ENCODE measurements around the gene HMGCS2.
"Not testable (repeated sequence)": the region's sequence is repeated elsewhere in the genome, so short reads cannot be mapped to it uniquely, and the experiment has no call there.

The HMGCS2 gene

DNA sequence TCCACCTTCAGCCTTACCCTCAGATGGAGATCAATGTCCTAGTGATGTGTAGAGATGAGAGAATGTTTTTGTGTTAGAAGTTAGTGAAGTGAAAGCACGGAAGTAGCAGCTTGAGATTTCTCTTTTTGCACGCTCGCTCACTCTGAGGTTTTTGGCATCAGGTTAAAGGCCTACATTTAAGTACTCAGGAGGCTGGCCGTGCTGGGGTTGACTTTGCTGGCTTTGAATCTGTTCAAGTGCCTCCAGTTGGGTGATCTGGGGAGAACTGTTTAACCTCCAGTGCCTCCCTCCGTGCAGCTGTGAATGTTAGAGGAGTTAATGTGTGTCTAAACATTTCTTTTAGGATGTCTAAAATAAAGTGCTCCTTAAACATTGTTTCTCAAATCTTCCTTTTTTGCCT is 43.1 kb downstream of the HMGCS2 start:
- DNase-seq, result no peak

DNA sequence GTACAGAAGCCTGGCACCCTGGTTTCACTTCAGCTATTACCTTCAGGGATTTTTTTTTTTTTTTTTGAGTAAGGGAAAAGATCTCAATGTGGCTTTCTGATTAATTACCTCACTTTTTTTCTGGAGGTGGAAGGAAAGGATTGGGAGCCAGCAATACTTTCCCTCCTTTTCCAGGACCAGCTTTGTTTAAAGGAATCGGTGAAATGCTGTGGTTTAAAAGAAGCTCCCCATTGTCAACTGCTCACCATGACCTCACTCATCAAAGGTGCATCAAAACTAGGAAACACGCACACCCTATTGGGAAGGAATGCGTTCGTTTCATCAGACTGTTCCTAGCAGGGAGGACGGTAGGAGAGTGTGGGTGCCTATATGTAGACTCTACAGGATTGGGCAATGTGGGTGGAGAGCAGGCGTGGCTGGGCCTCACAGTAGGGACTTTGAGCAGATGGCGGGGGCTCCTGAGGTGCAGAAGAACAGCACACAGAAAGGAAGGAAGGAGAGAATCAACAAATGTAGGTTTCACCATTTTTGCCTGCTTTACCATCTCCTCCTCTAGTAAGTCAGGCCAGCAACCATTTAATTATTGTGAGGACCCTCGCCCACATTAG is 44.0 kb downstream of the HMGCS2 start:
- DNase-seq, result no peak

DNA sequence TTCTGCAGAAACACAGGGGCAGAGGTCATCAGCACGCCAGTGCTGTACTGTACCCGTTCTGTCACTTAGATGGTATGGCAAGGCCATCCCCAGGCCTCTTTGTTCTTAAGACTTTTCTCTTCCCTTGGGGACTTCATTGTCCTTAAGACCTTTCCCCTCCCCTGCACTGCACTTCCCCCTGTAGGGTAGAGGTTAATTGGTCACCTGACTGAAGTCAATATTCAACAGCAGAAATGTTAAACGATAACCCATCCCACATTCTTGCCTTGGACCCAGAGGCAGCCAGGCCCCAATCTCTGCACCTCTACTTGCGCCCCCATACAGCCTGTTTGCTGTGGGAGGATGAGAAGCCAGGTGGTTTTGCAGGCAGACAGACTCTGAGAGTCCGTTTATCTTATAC is 46.8 kb downstream of the HMGCS2 start:
- no peak for DNase-seq

DNA sequence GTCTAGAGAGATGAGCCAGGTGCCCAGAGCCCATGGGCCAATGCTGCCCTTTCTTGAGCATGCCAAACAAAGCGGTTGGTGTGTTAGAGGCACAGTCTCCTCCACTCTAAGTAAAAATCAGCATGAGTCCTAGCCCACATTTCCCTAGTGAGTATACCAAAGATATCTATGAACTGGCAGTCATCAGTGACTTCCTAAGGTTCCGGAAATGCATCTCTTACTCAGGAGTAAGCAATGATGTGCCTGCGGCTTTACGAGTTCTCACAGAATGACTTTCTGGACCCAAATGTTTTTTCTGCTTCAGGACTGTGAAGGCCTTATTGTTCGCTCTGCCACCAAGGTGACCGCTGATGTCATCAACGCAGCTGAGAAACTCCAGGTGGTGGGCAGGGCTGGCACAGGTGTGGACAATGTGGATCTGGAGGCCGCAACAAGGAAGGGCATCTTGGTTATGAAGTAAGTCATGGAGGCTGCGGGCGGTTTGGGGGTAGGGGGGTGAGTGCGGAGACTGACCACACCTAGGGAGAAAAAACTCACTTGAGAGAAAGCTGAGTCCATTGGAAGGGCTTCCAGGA is 47.8 kb downstream of the HMGCS2 start:
- no peak for DNase-seq

DNA sequence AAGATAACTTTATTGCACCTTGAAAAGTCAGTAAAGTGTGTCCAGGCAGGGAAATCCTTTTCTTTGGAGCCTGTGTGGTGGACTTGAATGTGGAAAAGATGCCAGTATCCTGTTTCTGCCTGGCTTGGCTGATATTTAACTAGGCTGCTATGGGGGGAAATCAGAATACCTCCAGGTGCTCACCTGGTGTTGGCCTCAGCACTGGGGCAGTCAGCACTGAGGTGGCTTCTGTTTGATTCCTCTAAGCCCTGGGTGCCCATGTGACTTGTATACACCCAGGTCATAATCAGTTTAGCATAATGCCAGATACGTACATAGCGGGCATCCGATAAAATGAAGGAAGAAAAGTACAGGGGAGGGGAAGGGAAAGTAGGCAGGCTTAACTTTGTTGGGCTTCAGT is 49.7 kb downstream of the HMGCS2 start:
- DNase-seq, result no peak

DNA sequence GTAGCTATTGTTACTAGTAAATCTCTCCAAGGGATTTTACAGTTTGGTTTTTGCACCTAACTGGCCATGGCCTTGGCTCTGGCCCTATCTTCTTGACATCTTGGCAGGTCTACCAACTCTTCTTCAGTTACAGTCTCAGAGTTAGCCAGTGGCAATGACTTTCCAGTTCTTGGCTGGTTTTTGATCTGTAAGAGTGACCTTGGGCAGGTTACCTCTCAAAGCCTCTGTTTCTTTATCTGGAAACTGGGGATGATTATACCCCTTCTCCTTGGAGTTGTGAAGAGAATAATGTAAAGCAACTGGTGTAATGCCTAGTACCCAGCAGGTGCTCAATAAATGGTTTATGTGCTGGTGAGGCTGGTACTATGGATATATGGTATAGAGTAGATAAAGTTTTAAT is 50.3 kb downstream of the HMGCS2 start:
- DNase-seq, result no peak

DNA sequence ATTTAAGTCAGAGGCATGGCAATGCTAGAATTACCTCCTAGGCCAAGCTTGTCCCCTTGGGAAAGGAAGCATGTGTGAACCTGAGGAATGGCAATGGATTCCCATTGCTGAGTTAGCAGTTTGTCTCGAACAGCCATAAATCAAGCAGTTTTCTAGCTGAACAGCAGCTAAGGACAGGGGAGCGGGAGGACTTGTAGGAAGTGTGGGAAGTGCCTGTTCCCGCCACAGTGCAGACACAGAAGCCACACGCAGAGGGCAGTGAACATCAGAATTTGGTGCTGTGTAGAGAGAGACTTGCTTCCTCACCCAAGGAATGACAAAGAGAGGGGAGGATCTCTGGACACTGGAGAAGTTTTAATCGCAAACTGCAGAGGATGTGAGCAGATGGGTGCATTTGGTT is 53.2 kb downstream of the HMGCS2 start:
- DNase-seq, result no peak

DNA sequence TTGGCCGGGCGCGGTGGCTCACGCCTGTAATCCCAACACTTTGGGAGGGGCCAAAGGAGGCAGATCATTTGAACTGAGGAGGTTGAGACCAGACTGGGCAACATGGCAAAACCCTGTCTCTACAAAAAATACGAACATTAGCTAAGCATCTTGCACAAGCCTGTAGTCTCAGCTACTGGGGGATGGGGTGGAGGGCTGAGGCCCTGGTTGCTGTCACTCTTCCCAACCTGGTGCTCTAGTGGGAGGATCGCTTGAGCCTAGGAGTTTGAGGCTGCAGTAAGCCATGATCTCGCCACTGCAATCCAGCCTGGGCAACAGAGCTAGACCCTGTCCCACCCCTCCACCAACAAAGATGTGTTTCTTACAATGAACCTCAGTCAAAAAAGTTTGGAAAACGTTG is 54.1 kb downstream of the HMGCS2 start:
- DNase-seq, result no peak

DNA sequence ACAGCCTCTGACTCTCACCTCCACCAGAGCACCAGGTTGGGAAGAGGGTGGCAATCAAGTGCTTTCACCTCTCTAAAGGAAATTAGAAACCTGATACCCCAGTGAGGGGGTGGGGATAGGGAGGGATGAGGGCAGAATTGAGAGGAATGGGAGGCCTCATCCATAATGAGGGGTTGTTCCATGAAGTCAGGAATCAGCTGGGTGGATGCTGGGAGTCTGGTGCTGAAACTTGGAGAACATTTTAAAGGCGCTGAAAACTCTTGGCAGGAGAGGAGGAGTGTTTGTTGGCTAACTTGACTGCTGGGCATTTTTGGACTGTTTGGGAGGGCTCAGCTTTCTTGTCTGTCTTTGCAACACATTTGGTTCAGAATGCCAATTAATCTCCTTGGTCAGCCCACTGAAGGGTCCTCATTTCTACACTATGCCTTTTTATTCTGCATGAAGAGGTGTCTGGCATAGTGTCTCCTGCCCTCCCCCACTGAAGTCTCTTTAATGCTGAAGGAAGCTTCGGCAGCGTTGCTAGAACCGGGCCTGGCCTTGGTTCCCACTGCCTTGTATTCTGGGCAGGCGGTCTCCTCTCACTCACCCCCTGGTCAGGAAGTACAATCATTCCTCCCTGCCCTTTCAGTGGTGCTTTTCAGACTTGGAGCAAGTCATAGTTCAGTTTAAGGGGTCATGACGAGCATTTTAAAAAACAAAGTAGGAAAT is 54.8 kb downstream of the HMGCS2 start:
- DNase-seq, result no peak

DNA sequence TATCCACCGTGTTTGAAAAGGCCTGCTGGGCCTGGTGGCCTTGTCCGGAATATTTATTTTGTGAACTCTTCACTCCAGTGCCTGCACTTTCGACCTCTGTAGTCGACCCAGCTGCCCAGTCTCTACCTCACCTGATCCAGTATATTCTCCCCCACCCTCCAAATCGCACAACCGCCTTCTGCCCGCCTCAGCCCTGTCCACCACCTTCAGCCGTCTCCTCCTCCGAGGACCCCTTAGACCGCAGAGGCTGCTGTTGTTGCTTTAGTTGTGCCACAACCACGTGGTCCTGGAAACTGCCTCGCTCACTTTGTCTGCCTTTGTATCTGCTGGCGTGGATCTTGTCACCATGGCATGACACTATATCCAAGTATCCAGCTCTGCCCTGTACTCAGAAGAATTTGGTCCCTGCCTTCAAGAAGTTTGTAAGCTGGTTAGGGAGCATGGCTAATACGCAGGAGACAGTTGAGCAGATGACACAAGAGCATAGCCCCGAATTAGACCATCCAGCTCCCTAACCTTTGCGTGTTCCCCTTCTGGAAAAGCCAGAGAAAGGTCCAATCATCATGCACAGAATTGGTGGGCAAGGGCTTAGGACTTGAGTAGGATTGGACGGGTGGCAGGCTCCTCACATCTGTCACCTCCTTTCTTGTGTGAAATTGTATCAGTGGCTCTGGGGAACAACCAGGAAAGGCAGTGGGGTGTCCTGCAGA is 55.5 kb downstream of the HMGCS2 start:
- no peak for DNase-seq

DNA sequence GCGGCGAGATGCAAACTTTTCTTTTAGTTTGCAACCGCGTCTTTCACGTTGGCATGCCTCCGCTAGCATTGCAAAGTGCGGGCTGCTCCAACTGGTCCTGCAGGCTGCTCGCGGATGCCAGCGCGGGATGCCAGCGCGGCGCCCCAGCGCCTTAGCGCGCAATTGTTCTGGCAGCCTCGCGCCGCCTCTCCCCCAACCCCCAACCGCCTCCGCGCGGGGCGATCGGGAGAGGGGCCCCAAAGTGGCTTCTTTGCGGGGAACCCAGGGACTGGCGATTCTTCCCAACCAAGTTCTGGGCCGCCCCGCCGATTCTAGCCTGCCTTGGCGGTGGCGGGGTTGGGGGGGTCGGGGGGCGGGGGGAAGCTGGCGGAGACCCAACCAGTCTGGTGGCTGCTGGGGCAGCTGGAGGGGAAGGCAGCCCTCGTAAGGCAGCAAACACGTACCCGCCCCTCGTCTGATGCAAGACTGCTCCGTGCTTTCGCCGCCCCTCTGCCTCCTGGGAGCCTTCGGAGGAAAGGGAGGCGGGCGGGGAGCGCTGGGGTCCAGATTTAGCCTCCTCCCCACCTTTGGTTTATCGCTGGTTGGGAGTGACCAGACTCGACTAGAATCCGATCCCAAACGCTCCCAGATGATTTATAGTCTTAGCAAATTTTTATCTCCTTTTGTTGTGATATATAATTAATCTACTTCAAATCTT is 56.2 kb downstream of the HMGCS2 start:
- peak; percentile 12 for DNase-seq

DNA sequence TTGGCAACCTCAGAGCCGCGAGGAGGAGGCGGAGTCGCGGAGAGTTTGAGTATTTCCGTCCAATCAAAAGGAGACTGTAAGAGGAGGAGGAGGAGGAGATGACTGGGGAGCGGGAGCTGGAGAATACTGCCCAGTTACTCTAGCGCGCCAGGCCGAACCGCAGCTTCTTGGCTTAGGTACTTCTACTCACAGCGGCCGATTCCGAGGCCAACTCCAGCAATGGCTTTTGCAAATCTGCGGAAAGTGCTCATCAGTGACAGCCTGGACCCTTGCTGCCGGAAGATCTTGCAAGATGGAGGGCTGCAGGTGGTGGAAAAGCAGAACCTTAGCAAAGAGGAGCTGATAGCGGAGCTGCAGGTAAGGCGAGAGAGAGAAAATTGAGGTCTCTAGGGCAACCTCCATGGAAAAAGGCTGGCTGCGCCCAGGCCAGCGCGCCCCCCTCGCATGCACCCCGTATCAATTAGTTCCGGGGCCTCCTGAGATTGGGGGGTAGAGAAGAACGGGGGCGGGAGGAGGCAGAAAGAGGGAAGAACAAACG is 56.8 kb downstream of the HMGCS2 start, which contains the start of gene PHGDH:
TSS of gene PHGDH (plus strand) at position 131 of the 538 bp plus-strand sequence. CDS start at position 220, 89 bp downstream.
- peak; percentile 2 for DNase-seq

DNA sequence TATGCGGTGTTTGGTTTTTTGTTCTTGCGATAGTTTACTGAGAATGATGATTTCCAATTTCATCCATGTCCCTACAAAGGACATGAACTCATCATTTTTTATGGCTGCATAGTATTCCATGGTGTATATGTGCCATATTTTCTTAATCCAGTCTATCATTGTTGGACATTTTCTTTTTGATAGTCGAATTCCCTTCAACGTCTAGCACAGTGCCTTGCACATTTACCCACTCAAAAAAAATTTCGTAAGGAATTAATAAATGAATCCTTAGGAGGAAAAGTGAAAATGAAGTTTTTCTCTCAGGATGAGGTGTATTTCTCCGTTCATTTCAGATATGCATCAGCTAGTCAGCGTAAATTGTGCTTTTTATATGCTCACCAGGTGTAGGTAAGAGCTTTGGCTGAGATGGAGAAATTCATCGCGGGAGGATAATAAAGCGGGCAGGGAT is 57.3 kb downstream of the HMGCS2 start:
- DNase-seq, result not testable (repeated sequence)

DNA sequence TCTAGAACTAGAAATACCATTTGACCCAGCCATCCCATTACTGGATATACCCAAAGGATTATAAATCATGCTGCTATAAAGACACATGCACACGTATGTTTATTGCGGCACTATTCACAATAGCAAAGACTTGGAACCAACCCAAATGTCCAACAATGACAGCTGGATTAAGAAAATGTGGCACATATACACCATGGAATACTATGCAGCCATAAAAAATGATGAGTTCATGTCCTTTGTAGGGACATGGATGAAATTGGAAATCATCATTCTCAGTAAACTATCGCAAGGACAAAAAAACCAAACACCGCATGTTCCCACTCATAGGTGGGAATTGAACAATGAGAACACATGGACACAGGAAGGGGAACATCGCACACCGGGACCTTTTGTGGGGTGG is 62.1 kb downstream of the HMGCS2 start:
- DNase-seq, result not testable (repeated sequence)

DNA sequence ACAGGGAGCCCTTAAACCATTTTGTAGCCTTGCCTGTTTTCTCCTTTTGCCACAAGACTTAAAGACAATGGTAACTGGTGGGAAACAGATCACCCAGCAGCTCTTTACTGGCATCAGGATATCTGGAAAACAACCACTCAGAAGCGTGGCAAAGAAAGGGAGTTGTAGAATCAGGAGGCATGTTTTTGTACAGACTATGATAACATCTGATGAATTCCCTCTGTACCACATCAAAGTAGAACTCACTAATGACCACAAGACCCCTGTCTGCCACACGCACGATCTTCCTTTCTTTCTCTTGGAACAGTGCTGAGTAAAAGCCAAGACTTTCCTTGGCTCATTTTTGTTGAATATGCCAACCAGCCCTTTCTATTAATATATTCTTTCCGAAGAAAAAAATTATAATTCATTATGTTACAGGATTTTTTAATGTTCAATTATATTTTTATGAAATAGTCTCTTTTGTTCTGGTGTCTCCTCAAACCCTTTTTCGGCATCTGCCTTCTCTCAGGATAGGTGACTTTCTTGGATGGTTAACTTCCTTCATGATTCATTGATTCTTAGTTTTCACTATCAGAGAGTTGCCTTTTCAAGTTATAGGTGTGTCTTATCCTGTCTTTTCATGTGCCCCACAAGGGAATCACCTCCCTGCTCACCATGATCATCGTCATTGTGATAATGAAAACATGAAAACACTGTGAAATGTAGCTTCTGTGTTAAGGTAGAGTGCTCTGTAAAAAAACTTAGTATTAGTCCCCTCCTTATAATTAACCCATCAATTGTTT is 64.8 kb downstream of the HMGCS2 start:
- no peak for DNase-seq

DNA sequence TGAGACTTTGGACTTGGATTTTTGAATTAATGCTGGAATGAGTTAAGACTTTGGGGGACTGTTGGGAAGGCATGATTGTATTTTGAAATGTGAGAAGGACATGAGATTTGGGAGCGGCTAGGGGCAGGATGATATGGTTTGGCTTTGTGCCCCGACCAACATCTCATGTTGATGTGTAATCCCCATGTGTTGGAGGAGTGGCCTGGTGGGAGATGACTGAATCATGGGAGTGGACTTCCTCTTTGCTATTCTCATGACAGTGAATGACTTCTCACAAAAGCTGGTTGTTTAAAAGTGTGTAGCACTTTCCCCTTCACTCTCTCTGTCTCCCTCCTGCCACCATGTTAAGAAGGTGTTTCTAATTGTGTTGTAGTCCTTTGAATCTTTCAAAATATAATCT is 66.3 kb downstream of the HMGCS2 start:
- DNase-seq, result no peak

DNA sequence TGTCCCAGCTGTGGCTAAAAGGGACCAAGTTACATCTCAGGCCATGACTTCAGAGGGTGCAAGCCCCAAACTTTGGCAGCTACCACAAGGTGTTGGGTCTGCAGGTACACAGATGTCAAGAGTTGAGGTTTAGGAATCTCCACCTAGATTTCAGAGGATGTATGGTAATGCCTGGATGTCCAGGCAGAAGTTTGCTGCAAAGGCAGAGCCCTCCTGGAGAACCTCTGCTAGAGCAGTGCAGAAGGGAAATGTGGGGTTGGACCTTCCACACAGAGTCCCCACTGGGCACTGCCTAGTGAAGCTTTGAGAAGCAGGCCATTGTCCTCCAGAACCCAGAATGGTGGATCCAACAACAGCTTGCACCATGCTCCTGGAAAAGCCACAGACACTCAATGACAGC is 67.0 kb downstream of the HMGCS2 start:
- DNase-seq, result no peak

DNA sequence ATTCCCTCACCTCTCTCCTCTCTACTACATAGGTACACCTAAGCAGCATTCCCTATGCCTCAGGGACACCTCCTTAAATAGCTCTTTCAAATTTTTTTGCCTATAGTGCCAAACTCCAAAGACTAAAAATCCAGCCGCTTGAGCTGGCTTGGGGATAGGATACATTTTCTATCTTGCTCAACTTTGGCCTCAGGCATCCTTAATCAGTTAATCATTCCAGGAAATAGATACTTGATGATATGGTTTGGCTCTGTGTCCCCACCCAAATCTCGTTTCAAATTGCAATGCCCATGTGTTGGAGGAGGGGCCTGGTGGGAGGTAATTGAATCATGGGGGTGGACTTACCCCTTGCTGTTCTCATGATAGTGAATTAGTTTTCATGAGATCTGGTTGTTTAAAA is 68.4 kb downstream of the HMGCS2 start:
- DNase-seq, result no peak

All from GOT3 (cell line).